ENCODE results near the gene SGK2. TPM values are rescaled to one million over a fixed set of nuclear protein-coding genes. Genes with fewer than 3 reads are reported as not detected.
"Not testable (repeated sequence)": the region's sequence is repeated elsewhere in the genome, so short reads cannot be mapped to it uniquely, and the experiment has no call there.

SGK2 gene
- polyA plus RNA-seq, 2 donors, result 0.26 to 0.73 TPM

DNA sequence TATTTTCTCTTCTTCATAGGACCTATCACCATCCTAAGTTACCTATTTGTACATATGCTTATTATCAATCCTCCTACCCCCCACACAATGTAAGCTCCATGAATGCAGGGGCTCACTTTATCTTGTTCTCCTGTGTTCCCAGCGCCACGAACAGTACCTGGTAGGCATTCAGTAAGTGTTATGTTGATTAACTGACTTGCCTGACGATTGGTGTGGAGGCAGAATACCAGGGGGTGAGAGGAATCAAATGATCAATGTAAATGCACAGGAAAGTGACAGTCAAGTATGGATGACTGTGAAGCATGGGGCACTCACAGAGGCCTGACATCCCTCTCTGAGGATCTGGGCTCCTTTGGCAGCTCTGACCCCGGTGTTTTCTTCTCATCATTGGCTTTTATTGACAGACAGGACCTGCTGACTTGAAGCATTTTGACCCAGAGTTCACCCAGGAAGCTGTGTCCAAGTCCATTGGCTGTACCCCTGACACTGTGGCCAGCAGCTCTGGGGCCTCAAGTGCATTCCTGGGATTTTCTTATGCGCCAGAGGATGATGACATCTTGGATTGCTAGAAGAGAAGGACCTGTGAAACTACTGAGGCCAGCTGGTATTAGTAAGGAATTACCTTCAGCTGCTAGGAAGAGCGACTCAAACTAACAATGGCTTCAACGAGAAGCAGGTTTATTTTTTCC is 25.8 kb downstream of the SGK2 start:
- Histone ChIP-seq H3K27me3 (ENCODE audit: control insufficient read depth in 1 of 2, insufficient read depth in 2 of 2, low read length in 2 of 2) (no peaks in the 10 kb centered on the region), H3K4me3 (ENCODE audit: low read depth in 1 of 2, low read length in 2 of 2) (no peak overlapping the region), H3K36me3 (ENCODE audit: control insufficient read depth in 2 of 2, insufficient read depth in 2 of 2, low read length in 1 of 2) (no peaks in the 10 kb centered on the region), H3K27ac (ENCODE audit: low read depth in 2 of 2, low read length in 1 of 2) (no peak overlapping the region), H3K9me3 (ENCODE audit: control insufficient read depth in 2 of 2, insufficient read depth in 1 of 2, low read depth in 1 of 2, low read length in 1 of 2) (no peaks in the 10 kb centered on the region), H3K4me1 (ENCODE audit: control insufficient read depth in 2 of 2, insufficient read depth in 2 of 2, low read length in 1 of 2) (no peaks in the 10 kb centered on the region)
- WGBS, 2 donors, result 76% methylated on average over 7 of the region's 7 CpGs

DNA sequence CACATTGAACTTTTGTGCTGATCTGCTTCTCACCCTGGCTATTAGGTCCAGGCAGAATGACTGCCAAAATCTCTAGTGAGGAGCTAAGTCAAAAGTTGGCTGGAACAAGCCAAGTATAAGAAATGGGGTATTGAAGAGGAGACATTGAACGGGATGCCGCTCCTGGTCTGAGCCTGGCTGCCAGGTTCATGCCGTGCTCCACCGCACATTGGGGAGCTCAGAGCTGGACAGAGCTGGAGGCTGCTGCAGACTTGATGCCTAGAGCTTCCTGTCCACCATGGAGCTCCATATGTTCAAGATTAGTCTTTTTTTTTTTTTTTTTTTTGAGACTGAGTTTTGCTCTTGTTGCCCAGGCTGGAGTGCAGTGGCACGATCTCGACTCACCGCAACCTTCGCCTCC is 27.8 kb downstream of the SGK2 start:
- H3K27me3 ChIP-seq (ENCODE audit: control insufficient read depth in 1 of 2, insufficient read depth in 2 of 2, low read length in 2 of 2), result no peaks in the 10 kb centered on the region
- WGBS, 2 donors, result 87 to 90% methylated on average over 8 of the region's 8 CpGs
- no peaks in the 10 kb centered on the region for H3K36me3 ChIP-seq (ENCODE audit: control insufficient read depth in 2 of 2, insufficient read depth in 2 of 2, low read length in 1 of 2)
- H3K9me3 ChIP-seq (ENCODE audit: control insufficient read depth in 2 of 2, insufficient read depth in 1 of 2, low read depth in 1 of 2, low read length in 1 of 2), result no peaks in the 10 kb centered on the region
- no peak overlapping the region for H3K27ac ChIP-seq (ENCODE audit: low read depth in 2 of 2, low read length in 1 of 2)
- H3K4me1 ChIP-seq (ENCODE audit: control insufficient read depth in 2 of 2, insufficient read depth in 2 of 2, low read length in 1 of 2), result no peaks in the 10 kb centered on the region
- no peak overlapping the region for H3K4me3 ChIP-seq (ENCODE audit: low read depth in 1 of 2, low read length in 2 of 2)

DNA sequence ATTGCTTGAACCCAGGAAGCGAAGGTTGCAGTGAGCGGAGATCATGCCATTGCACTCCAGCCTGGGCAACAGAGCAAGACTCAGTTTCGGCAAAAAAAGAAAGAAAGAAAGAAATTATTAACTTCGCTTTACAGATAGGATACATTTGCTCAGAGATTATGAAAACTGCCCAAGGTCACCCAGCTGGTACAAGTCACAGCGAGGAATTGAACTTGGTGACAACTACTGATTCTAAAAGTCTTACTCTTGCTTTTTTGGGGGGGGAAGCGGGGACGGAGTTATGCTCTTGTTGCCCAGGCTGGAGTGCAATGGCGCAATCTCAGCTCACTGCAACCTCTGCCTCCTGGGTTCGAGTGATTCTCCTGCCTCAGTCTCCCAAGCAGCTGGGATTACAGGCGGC is 29.7 kb downstream of the SGK2 start:
- H3K4me1 ChIP-seq (ENCODE audit: control insufficient read depth in 2 of 2, insufficient read depth in 2 of 2, low read length in 1 of 2); H3K9me3 ChIP-seq (ENCODE audit: control insufficient read depth in 2 of 2, insufficient read depth in 1 of 2, low read depth in 1 of 2, low read length in 1 of 2); H3K36me3 ChIP-seq (ENCODE audit: control insufficient read depth in 2 of 2, insufficient read depth in 2 of 2, low read length in 1 of 2); H3K27me3 ChIP-seq (ENCODE audit: control insufficient read depth in 1 of 2, insufficient read depth in 2 of 2, low read length in 2 of 2); H3K4me3 ChIP-seq (ENCODE audit: low read depth in 1 of 2, low read length in 2 of 2); H3K27ac ChIP-seq (ENCODE audit: low read depth in 2 of 2, low read length in 1 of 2): not testable (repeated sequence)
- WGBS, 2 donors, result 87 to 96% methylated on average over 10 of the region's 10 CpGs

DNA sequence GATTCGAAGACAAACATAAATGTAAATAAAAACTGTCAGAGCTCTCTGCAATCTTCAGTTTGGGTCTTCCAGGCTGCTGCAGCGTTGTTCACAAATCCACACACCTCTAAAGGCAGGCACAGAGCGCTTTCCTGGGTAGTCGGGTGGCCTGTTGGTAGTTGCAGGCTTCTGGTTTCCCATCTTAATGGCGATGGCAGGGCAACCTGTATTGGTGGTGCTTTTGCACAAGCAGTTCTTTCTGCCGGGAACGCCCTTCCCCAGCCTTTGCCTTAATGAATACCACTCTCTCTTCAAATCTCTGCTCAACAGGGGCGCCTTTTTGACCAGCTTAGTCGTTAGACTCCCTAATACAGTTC is 31.2 kb downstream of the SGK2 start:
- Histone ChIP-seq H3K4me3 (ENCODE audit: low read depth in 1 of 2, low read length in 2 of 2) (peak overlapping the region; percentile 76 to 94), H3K27me3 (ENCODE audit: control insufficient read depth in 1 of 2, insufficient read depth in 2 of 2, low read length in 2 of 2) (no peaks in the 10 kb centered on the region), H3K9me3 (ENCODE audit: control insufficient read depth in 2 of 2, insufficient read depth in 1 of 2, low read depth in 1 of 2, low read length in 1 of 2) (no peaks in the 10 kb centered on the region), H3K36me3 (ENCODE audit: control insufficient read depth in 2 of 2, insufficient read depth in 2 of 2, low read length in 1 of 2) (no peaks in the 10 kb centered on the region), H3K27ac (ENCODE audit: low read depth in 2 of 2, low read length in 1 of 2) (peak overlapping the region; percentile 21 to 82), H3K4me1 (ENCODE audit: control insufficient read depth in 2 of 2, insufficient read depth in 2 of 2, low read length in 1 of 2) (no peaks in the 10 kb centered on the region)
- WGBS, 2 donors, result 27 to 29% methylated on average over 9 of the region's 9 CpGs

DNA sequence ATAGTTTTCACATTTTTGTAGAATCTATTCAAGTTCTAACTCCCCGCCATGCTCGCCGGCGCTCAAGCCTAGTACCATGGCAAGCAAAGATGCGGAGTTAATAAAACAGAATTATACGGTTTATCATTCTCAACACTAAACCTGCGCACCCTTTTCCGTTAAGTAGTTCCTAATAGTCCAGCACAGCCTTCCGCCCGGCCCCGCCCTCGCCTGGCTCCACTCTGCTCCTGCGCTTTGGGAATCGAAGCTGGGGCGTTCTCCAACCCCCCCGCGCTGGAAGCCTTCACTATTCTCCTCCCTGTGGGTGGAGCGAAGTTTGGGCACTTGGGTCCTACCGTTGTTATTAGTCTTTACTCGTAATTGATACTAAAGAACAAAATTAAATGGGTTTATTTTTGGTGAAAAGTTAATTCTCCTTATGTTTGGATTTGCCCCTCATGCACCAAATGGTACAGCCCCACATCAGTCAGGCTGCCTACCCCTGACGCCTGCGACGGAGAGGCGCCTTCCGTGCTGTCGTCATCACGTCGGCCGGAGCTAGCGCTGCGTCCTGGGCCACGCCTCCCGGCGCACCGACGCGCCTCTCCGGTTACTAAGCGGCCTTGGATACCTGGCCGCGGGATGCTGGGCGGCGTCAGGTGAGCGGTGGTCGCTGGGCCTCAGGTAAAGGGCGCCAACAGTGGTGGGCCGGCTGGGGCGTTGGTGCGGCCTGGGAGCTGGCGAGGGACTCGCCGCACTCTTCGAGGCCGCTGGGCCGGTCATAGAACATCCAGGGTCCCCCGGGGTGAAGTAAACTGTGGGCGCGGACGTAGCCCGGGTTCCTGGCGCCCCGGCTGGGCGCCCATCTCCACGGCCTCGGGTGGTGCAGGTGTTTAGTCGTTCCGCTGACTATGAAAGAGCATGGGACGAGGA is 31.8 kb downstream of the SGK2 start, which contains the start of gene IFT52:
TSS of gene IFT52 (plus strand) at position 546 of the 912 bp plus-strand sequence. CDS start 3,762 bp downstream, outside the sequence.
- Histone ChIP-seq H3K4me1 (ENCODE audit: control insufficient read depth in 2 of 2, insufficient read depth in 2 of 2, low read length in 1 of 2) (no peaks in the 10 kb centered on the region), H3K9me3 (ENCODE audit: control insufficient read depth in 2 of 2, insufficient read depth in 1 of 2, low read depth in 1 of 2, low read length in 1 of 2) (no peaks in the 10 kb centered on the region), H3K27me3 (ENCODE audit: control insufficient read depth in 1 of 2, insufficient read depth in 2 of 2, low read length in 2 of 2) (no peaks in the 10 kb centered on the region), H3K36me3 (ENCODE audit: control insufficient read depth in 2 of 2, insufficient read depth in 2 of 2, low read length in 1 of 2) (no peaks in the 10 kb centered on the region), H3K4me3 (ENCODE audit: low read depth in 1 of 2, low read length in 2 of 2) (peak within 1 kb of the TSS; percentile 76 to 94), H3K27ac (ENCODE audit: low read depth in 2 of 2, low read length in 1 of 2) (peak within 1 kb of the TSS; percentile 21 to 82)
- WGBS, 2 donors, result 0 to 1% methylated on average over 68 of the region's 68 CpGs

DNA sequence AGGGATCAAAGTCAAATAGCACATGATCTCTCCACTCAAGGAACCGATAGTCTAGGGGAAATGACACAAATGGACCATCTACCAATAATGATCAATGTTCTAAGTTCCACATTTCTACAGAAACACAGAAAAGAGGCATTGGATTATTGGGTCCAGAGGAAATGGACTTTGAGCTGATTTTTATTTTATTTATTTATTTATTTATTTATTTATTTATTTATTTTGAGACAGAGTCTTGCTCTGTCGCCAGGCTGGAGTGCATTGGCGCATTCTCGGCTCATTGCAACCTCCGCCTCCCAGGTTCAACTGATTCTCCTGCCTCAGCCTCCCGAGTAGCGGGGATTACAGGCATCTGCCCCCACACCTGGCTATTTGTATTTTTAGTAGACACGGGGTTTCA is 43.1 kb downstream of the SGK2 start:
- WGBS, 2 donors, result 85 to 92% methylated on average over 8 of the region's 8 CpGs
- H3K9me3 ChIP-seq (ENCODE audit: control insufficient read depth in 2 of 2, insufficient read depth in 1 of 2, low read depth in 1 of 2, low read length in 1 of 2); H3K27ac ChIP-seq (ENCODE audit: low read depth in 2 of 2, low read length in 1 of 2); H3K27me3 ChIP-seq (ENCODE audit: control insufficient read depth in 1 of 2, insufficient read depth in 2 of 2, low read length in 2 of 2); H3K36me3 ChIP-seq (ENCODE audit: control insufficient read depth in 2 of 2, insufficient read depth in 2 of 2, low read length in 1 of 2); H3K4me1 ChIP-seq (ENCODE audit: control insufficient read depth in 2 of 2, insufficient read depth in 2 of 2, low read length in 1 of 2); H3K4me3 ChIP-seq (ENCODE audit: low read depth in 1 of 2, low read length in 2 of 2): not testable (repeated sequence)

DNA sequence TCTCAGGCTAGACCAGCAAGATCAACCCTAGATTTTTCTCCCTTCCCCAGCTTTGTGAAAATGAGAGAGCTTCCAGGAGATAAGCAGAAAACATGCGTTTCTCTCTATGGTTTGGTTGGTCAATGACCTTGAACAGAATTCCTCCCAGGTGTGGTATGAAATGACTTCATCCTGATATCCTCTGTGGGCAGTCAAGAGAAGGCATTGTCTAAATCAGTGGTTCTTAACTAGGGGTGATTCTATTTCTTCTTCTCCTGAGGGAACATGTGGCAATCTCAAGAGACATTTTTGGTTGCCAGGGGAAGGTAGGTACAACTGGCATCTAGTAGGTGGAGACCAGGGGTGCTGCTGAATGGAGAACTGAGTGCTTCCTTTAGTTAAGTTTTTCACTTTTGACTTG is 44.3 kb downstream of the SGK2 start:
- WGBS, 2 donors, result 50 to 81% methylated on average over 1 of the region's 1 CpG
- Histone ChIP-seq H3K36me3 (ENCODE audit: control insufficient read depth in 2 of 2, insufficient read depth in 2 of 2, low read length in 1 of 2) (peaks cover 3% of the 10 kb centered on the region in 2 donors), H3K27me3 (ENCODE audit: control insufficient read depth in 1 of 2, insufficient read depth in 2 of 2, low read length in 2 of 2) (no peaks in the 10 kb centered on the region), H3K27ac (ENCODE audit: low read depth in 2 of 2, low read length in 1 of 2) (no peak overlapping the region), H3K4me3 (ENCODE audit: low read depth in 1 of 2, low read length in 2 of 2) (no peak overlapping the region), H3K4me1 (ENCODE audit: control insufficient read depth in 2 of 2, insufficient read depth in 2 of 2, low read length in 1 of 2) (no peaks in the 10 kb centered on the region), H3K9me3 (ENCODE audit: control insufficient read depth in 2 of 2, insufficient read depth in 1 of 2, low read depth in 1 of 2, low read length in 1 of 2) (no peaks in the 10 kb centered on the region)

DNA sequence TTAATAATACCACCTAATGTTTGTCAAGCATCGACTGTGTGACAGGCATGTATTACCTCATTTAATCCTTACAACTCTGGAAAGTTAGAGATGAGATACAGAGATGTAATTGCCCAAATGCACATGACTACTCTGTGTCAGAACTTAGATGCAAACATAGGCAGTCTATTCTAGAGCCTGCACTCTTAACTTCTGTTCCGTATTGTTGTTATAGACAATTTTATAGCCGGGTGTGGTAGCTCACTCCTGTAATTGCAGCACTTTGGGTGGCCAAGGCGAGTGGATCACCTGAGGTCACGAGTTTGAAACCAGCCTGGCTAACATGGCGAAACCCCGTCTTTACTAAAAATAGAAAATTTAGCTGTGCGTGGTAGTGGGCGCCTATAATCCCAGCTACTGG is 46.9 kb downstream of the SGK2 start:
- H3K27ac ChIP-seq (ENCODE audit: low read depth in 2 of 2, low read length in 1 of 2), result no peak overlapping the region
- 97% methylated on average over 9 of the region's 9 CpGs for WGBS, 2 donors
- H3K4me3 ChIP-seq (ENCODE audit: low read depth in 1 of 2, low read length in 2 of 2), result no peak overlapping the region
- no peaks in the 10 kb centered on the region for H3K27me3 ChIP-seq (ENCODE audit: control insufficient read depth in 1 of 2, insufficient read depth in 2 of 2, low read length in 2 of 2)
- no peaks in the 10 kb centered on the region for H3K4me1 ChIP-seq (ENCODE audit: control insufficient read depth in 2 of 2, insufficient read depth in 2 of 2, low read length in 1 of 2)
- H3K36me3 ChIP-seq (ENCODE audit: control insufficient read depth in 2 of 2, insufficient read depth in 2 of 2, low read length in 1 of 2), result peaks cover 0 to 3% of the 10 kb centered on the region in 2 donors
- no peaks in the 10 kb centered on the region for H3K9me3 ChIP-seq (ENCODE audit: control insufficient read depth in 2 of 2, insufficient read depth in 1 of 2, low read depth in 1 of 2, low read length in 1 of 2)

DNA sequence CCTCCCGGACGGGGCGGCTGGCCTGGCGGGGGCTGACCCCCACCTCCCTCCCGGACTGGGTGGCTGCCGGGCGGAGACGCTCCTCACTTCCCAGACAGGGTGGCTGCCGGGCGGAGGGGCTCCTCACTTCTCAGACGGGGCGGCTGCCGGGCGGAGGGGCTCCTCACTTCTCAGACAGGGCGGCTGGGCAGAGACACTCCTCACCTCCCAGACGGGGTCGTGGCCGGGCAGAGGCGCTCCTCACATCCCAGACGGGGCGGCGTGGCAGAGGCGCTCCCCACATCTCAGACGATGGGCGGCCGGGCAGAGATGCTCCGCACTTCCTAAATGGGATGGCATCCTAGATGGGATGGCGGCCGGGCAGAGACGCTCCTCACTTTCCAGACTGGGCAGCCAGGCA is 48.5 kb downstream of the SGK2 start:
- H3K4me3 ChIP-seq (ENCODE audit: low read depth in 1 of 2, low read length in 2 of 2); H3K27ac ChIP-seq (ENCODE audit: low read depth in 2 of 2, low read length in 1 of 2); H3K9me3 ChIP-seq (ENCODE audit: control insufficient read depth in 2 of 2, insufficient read depth in 1 of 2, low read depth in 1 of 2, low read length in 1 of 2); H3K27me3 ChIP-seq (ENCODE audit: control insufficient read depth in 1 of 2, insufficient read depth in 2 of 2, low read length in 2 of 2); H3K4me1 ChIP-seq (ENCODE audit: control insufficient read depth in 2 of 2, insufficient read depth in 2 of 2, low read length in 1 of 2); H3K36me3 ChIP-seq (ENCODE audit: control insufficient read depth in 2 of 2, insufficient read depth in 2 of 2, low read length in 1 of 2): not testable (repeated sequence)
- WGBS, 2 donors, result 96 to 99% methylated on average over 20 to 30 of the region's 30 CpGs

All from esophagus (tissue), 2 donors.